GM21737 (cell line): ENCODE data around the gene ADCY1.

Experiments
- ATAC-seq: cut with Tn5 transposase; IDR thresholded peaks from one replicate; pipeline ENCODE4 v1.9.1; 2021; ENCODE audit warnings: mild to moderate bottlenecking, moderate library complexity; ENCODE audit not compliant: unreplicated experiment

The ADCY1 gene

DNA sequence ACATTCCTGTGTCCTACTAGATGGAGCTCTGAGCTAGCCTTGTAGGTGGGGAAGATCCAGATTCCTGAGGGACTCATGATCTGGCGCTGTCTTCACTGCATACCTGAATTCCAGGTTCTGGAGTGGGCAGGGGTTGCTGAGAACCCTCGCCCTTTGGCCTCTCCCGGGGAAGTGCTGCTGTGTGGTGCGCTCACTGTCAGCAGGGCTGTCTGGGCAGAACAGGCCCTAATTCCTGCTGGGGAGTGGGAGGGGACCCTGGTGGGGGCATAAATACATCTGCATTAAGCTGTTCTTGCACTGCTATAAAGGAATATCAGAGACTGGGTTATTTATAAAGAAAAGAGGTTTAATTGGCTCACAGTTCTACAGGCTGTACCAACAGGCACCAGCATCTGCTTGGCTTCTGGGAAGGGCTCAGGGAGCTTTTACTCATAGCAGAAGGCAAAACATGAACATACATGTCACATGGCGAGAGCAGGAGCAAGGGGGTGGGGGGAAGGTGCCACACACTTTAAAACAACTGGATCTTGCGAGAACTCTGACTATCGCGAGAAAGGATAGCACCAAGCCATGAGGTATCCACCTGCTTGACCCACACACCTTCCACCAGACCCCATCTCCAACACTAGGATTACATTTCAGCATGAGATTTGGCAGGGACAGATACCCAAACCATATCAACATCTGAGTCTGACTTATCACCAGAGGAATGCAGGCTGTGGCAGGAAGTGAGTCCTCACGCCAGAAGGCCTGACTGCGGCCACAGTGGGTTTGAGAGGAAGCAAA is 115.0 kb downstream of the ADCY1 start:
- ATAC-seq, result no peak

DNA sequence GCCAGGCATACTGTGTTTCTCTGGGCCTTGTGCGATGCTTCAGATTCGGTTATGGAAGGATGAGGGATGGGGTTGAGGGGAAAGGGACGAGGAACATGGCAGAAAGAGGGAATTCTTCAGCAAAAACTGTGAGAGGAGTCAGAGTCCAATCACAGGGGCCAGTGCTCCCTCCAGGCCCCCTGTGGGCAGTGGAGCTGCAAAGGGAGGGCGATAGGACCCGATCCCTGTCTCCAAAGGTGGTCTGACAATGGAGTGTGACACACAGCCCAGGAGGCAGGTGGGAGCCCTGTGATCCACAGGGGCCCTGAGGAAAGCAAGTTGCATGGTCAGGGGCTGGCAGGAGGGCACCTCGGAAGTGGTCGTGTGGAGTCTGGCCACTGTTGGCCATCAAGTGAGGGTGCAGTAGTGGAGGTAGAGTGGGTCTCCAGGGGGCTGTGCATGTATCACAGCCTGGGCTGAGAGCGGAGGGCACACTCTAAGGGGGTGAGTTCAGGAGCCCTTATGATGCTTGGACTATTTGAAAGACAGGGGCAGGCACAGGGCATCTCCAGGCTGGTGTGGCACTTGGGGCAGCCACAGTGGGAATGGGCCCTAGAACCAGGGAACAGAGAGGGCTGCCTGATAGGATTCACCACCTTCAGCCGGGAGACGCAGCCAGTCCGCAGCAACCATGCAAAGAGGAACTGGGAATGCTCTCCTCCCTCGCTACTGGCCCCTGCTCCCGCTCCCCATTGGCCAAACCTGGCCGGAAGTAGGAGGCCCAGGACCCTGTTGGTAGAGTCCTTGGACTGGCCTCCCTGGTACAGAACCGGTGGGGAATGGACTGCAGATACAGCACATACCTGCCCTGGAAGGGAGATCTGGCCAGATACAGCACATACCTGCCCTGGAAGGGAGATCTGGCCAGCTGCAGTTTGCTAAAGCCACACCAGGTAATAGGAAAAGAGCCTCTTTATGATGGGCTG is 115.9 kb downstream of the ADCY1 start:
- ATAC-seq, result no peak

DNA sequence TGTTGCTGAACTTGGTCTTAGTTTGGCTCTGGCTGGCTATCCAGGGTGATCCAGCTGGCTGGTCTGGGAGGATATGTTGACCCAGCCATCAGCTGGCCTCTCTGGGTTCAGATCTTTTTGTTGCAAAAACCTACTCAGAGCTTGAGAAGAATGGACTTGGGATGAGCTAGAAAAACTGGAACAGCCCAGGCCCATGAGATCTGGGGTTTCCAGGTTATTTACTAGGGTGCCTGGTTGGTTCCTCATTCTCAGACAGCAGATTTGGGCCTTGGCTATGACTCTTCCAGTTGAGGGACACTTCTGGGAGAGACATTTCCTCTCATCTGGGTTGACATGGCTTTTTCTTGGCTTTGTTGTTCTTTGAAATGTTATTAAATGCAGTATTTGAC is 116.6 kb downstream of the ADCY1 start:
- no peak for ATAC-seq

DNA sequence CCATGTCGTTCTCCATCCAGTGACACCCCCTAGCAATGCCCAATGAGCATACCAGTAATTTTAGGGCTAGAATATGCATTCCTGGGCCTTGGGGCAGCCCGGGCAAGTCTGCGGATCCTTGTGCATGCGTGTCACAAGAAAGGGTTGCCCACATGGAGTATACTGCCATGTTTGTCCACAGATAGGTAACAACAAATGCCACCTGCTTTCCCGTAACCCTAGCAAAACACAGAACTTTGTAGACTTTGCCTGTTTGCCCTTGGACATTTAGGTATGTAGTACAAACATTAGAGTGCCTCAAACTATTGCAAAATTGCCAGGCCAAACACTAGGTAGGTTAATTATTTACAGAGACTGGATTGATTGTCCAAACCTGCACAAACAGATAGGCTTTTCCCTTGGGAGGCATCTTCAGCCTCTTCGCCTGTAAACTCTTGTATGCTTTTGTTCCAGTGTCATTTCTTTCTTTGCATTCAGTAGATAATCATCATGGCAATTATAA is 117.0 kb downstream of the ADCY1 start:
- ATAC-seq, result no peak

DNA sequence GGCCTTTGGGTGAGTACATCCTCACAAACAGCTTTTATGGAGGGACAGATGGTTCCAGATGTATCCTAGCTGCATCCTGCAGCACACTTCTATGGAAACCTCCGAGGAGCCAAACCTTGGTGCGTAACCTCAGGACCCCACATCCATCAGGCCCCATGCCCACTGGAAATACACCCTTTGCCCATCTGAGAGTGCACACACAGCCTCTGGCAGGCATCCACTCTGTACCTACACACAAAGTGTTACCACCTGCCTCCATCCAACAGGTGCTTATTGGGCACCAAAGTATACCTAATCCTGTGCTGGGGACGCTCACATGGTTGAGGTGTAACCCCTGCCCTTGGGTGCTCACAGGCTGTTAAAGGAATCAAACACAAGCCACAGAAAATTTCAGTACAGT is 117.9 kb downstream of the ADCY1 start:
- no peak for ATAC-seq

DNA sequence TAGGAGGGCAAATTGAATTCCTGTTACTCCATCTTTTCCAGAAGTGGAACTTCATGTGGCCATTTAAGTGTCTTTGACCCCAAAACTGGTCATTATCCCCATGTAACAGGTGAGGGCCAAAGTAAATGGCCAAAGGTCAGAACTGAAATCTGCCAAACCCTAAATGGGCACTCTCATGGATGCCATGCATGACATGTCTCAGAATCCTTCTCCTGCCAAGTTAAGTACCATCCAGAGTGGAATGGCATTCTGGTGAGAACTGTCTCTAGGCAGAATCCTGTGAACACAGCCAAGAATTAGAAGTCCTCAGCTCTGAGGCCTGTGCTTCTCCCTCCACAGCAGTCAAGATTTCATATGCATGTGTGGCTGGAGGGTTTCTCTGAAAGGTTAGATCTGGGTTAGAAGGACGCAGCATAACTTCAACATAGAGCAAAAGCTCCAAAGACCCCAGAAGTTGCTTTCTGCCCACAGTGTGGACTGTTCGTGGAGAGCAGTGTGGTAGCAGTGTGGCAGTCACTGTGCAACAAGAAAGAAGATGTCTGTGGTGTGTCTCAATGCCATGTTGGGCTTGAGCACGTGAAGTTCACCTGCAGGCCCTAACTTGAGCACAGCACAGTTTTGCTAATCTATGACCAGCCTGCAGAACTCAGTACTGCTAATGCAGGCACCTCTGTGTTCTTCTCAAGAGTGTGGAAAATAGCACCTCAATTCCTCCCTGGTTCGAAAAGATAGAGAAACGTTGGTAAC is 121.3 kb downstream of the ADCY1 start:
- ATAC-seq, result no peak

DNA sequence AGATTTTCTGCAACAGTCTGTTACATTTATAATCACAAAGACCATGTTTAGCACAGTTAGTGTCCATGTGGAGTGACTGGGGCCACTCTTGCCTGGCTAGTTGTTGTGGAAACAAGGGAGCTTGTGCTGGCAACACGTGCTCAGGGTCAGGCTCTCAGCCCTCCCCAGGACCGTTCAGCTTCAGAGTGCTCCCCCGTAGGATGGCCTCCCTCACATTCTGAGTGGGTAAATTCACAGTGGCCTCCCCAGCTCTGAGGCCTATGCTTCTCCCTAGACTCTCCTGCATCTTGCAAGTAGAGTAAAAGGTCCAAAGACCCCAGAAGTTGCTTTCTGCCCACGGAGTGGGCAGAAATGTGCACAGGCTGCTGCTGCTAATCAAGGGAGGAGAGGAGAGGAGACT is 122.3 kb downstream of the ADCY1 start:
- no peak for ATAC-seq

DNA sequence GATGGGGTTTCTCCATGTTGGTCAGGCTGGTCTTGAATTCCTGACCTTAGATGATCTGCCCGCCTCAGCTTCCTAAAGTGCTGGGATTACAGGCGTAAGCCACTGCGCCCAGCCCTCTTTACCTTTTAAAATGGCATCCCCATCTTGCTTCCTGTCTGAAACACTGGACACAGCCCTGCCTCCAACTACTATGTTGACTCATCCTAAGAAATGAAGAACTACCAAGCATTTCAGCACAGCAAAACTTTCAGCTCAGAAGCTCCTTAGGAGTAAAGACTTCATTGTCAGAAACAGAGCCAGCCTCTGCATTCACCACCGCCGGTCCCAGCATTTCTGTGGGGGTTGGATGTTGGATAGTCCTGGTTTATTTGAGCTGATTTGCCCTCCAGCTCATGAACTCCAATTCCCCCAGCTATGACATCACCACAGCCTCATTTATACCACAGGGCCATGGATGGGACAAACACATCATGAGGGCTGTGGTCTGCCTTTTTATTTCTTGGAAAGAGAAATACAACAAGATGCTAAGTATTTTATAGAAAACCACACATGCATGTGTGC is 123.5 kb downstream of the ADCY1 start:
- no peak for ATAC-seq

DNA sequence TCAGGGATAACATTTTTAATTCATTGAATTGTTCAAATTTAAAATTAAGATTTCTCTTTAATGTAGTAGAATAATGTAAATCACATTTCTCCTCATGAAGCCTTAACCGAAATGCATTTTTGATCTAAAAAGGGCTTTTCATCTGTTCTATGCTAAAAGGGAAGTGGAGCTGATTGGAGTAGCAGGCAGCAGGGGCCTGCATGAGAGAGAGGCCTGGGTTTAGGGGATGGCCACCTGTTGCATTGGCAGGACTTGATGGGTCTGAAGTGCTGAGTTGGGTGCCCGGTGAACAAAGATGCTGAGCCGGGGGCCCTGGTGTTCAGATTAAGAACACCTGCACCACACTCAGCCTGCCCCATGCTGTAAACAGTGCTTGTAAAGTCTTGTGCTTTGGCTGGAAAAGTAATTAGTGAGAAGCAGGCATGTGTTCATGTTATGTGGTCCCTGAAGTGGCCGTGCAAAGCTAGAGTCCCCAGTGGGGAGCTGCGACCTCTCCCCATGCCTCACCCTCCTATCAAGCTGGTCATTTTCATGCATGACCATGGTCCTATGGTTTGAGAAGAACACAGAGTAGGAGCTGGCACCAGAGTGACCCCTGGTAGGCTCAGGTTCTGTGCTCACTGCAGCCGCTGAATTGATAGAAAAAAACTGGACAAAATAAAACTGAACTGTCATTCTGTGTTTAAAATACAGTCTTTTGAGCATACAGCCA is 124.3 kb downstream of the ADCY1 start:
- ATAC-seq, result no peak

DNA sequence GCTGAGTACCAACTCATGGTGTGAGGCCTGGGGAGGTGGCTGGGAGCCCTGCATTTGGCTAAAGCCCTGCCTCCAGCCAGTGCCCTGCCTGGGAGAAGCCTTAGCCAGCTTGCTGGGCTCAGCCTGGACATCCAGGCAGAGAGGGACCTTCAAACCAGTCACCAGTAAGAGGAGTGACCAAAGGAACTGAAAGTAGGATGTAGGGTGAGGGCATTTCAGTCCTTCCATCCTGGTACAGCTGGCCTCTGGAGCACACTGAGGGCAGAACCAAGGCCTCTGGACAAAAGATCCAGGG is 124.8 kb downstream of the ADCY1 start:
- no peak for ATAC-seq

DNA sequence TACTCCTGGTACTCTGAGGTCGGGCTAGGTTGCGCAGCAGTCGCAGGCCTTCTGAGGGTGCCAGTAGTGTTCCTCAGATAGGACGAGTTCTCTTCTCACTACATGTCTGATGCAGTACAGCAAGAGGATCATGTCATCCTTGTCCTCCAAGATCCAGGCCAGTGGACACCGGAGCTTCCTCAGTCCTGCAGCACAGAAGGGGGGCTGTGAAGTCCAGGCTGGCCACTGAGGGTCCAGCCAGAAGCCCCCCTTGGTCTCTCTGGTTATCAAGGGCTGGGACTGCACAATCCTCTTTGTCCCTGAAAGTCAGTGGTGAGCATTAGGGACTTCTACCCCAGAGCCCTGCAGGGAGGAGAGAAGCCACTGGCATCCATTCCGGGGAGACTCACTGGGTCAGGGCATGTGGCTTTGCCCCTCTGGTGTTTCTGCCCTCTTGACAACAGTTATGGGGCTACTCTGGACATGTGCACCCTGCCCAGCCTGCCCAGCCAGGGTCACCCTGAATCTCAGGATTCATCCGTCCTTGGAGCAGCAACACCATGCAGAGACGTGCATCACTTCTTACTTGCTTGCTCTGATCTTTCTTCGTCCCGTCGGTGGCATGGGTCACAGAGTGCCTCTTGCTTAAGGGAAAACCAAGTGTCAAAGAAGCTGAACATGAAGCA is 125.7 kb downstream of the ADCY1 start:
- no peak for ATAC-seq

DNA sequence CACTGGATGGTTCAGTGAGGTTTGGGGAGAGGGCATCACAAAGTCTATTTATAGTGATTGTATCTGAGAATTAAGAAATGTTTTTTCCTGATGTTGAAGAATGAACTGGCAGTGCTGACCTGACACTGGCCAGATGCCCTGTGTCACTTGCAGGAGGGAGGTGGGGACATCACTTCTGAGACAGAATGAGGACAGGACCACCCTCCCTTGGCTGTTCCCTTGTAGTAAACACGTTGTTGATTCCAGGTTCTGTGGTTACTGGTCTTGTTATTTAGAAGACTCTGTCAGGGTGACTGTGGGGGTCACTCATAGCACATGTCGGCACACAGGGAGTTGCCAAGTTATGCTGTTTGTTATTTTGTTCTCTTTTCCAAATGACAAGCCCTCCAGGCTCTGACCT is 126.4 kb downstream of the ADCY1 start:
- no peak for ATAC-seq

DNA sequence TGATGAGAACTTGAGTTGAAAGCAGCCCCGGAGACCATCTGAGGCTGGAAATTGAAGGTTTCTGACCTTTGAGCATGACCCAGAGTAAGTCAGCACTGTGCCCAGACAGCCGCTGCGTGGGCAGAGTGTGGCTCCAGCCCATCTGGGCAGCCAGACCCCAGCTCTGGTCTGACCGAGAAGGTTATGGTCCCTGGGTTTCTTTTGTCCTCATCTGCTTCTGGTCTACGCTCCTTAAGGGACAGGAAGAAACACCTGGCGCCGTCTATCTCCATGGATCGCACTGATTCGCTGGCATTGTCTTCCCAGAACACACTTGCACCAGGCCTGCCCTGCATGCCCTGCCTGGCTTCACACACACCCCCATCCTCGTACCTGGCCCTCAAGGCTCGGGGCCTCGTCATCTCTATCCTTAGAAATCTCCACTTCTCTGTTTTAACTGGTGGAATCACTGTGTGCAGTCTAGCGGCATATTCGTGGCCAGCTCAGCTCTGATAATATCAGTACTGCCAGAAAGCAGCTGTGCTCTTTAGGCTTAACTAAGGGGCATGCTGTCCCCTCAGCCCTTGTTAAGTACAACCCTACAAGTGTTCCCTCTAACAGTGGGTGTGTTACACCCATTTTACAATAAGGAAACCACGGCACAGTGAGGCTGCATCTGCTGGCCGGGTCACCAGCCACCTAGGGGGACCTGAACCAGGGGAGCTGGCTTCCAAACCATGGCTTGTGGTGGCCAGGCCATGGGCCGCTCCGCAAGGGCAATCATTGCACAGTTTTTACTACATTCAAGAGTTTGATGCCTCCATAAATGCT is 127.7 kb downstream of the ADCY1 start:
- no peak for ATAC-seq

DNA sequence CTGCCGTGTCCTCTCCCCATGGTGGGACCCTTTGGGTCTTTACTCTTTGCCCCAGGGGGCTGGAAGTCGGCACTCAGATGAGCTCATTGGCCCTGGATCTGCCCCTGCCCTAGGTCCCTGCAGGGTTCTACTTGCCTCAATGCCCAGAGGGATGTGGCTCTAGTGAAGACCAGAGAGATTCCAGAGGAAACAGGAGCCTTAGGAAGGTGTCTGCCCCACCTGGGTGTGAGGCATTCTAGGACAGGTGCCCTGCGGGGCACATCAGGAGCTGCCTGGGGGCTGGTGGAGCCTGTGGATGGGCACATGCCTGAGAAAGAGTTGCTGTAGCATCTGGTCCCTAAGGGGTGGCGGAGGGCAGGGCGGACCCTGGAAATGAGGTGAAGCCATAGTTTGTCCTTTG is 128.6 kb downstream of the ADCY1 start:
- no peak for ATAC-seq

DNA sequence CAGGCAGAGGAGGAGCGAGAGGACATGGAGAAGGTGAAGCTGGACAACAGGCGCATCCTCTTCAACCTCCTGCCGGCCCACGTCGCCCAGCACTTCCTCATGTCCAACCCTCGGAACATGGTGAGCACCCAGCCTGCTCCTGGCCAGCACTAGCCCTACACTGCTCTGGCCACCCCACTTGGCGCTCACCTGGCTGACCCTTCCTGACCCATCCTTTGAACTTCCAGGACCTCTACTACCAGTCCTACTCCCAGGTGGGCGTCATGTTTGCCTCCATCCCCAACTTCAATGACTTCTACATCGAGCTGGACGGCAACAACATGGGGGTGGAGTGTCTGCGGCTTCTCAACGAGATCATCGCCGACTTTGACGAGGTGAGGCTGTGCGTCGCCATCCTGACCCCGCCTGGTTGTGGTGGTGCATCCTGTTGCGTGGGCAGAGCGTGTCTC is 129.2 kb downstream of the ADCY1 start:
- no peak for ATAC-seq

DNA sequence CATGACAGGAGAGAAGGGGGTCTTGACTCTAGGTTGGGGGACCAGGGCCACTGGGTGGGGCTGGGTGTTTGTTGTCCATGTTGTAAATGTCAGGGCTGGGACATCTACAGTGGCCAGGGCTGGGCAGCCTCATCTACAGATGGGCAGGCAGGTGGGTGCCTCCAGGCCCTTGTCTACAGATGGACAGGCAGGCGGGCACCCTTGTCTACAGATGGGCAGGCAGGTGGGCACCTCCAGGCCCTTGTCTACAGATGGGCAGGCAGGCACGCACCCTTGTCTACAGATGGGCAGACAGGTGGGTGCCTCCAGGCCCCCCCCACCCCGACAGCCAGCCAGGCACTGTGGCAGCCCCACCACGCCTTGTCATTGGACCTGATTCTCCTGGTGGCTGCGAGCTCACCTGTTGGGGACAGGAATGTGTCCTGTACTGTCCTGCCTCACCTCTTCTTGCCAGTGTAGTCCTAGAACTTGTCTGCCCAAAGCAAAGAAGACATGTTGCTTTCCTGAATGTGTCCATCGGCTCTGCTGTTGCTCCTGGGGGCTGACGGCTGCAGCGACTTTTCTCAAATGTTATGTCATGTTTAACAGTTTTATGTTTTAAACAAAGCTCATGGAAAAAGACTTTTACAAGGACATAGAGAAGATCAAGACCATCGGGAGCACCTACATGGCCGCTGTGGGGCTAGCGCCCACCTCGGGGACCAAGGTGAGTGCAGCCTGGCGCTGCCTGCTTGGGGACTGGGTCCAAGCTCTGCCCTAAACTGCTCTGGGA is 129.9 kb downstream of the ADCY1 start:
- ATAC-seq, result no peak

DNA sequence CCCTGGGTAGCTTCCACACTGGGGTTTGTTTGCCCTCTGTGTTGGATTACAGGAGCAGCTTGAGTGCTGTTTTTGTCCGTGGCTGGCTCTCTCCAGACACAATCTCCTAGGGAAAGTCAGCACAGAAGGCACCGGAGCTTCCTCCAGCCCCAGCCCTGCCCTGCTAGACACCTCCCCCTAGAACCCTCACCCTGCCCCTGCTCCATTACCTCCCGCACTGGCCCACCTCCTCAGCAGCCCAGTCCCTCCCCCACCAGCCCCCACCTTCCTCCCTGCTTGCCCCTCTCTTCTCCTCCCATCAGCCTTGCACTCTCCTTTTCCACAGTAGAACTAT is 130.5 kb downstream of the ADCY1 start:
- ATAC-seq, result no peak
